BLaER1 (cell line): ENCODE results near the gene SHFL.
A peak's percentile ranks its signal among the peaks of the same experiment; 100 is the strongest.

ENCODE experiments used
- H3K27ac ChIP-seq: shearing (Covaris generic); formaldehyde crosslinking; 2 replicates; pipeline ENCODE4 v1.8.1; 2022
- H3K27me3 ChIP-seq: shearing (Covaris generic); formaldehyde crosslinking; 2 replicates; pipeline ENCODE4 v1.8.1; 2022
- H3K36me3 ChIP-seq: shearing (Covaris generic); formaldehyde crosslinking; 2 replicates; pipeline ENCODE4 v1.8.1; 2022
- H3K4me1 ChIP-seq: shearing (Covaris generic); formaldehyde crosslinking; 2 replicates; pipeline ENCODE4 v1.8.1; 2022
- H3K4me2 ChIP-seq: shearing (Covaris generic); formaldehyde crosslinking; 2 replicates; pipeline ENCODE4 v1.8.1; 2022
- H3K4me3 ChIP-seq: shearing (Covaris generic); formaldehyde crosslinking; 2 replicates; pipeline ENCODE4 v1.8.1; 2022
- H3K9ac ChIP-seq: shearing (Covaris generic); formaldehyde crosslinking; 2 replicates; pipeline ENCODE4 v1.8.1; 2022
- H3K9me3 ChIP-seq: shearing (Covaris generic); formaldehyde crosslinking; 2 replicates; pipeline ENCODE4 v1.8.1; 2022
- H4K20me1 ChIP-seq: shearing (Covaris generic); formaldehyde crosslinking; 2 replicates; pipeline ENCODE4 v1.8.1; 2022
- Cebpa-rat ChIP-seq: shearing (Covaris generic); IDR thresholded peaks from 2 replicates; pipeline ENCODE4 v1.8.1; 2022

SHFL gene

DNA sequence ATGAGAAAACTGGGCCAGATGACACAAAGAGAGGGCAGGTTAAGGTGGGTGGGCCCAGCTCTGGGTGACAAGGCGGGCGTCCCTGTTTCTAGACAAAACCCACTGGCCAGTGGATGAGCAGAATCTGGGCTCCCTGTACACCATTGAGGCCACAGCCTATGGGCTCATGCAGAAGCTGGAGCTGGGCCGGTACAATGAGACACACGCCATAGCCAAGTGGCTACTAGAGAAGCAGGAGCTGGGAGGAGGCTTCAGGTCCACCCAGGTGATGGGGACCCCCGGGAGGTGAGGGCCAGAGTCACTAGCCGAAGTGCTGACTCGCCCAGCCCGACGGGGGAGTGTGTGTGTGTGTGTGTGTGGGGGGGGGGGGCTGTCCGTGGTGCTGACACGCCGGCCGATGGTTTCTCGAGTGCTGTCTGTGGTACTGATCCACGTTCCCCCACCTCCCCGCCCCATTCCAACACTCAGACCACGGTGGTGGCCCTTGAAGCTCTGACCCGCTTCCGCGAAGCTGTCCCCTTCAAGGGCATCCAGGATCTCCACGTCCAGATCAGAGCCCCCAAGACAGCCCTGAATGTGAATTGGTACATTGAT lies 24.3 kb upstream of the SHFL start:
- H3K4me1 ChIP-seq: no peaks in the 10 kb centered on the region
- H3K4me3 ChIP-seq: no peak overlapping the region
- H4K20me1 ChIP-seq: no peaks in the 10 kb centered on the region
- no peak overlapping the region for H3K27ac ChIP-seq
- H3K36me3 ChIP-seq: no peaks in the 10 kb centered on the region
- H3K4me2 ChIP-seq: no peak overlapping the region
- no peak for TF ChIP-seq Cebpa-rat
- H3K9me3 ChIP-seq: no peaks in the 10 kb centered on the region
- no peaks in the 10 kb centered on the region for H3K27me3 ChIP-seq
- H3K9ac ChIP-seq: no peak overlapping the region

DNA sequence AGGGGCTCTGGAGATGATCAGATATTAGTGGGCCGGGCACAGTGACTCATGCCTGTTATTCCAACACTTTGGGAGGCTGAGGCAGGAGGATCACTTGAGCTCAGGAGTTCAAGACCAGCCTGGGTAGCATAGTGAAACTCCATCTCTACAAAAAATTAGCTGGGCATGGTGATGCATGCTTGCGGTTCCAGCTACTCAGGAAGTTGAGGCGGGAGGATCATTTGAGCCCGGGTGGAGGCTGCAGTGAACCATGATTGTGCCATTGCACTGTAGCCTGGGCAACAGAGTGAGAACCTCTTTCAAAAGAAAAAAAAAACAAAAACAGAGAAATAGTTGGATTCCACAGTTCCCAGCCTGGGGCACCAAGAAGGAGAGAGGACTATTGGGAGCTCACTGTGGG lies 17.9 kb upstream of the SHFL start:
- Histone ChIP-seq H3K4me2 (peak overlapping the region; percentile 13), H3K4me3 (no peak overlapping the region), H3K36me3 (no peaks in the 10 kb centered on the region), H3K4me1 (peaks cover 13% of the 10 kb centered on the region), H3K27ac (no peak overlapping the region), H3K9ac (no peak overlapping the region), H3K9me3 (peaks cover 1% of the 10 kb centered on the region), H3K27me3 (no peaks in the 10 kb centered on the region), H4K20me1 (no peaks in the 10 kb centered on the region)
- no peak for TF ChIP-seq Cebpa-rat

DNA sequence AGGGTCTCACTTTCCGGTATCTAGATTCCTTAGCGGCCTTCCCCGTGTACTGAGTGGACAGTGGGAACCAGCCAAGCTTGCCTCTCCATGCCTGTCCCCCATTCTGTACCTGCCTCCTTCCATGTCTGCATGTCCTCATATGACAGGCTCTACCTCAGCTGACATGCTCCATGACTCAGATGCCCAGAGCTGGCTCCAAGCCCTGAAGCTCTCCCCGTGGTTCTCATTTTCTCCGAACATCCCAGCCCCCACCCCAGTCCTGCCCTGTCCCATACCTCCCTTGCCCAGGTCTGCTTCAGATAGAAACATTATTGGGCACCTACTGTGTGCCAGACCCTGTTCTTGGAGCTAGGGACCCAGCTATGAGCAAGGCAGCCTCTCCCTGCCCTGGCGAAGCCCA lies 17.1 kb upstream of the SHFL start:
- Histone ChIP-seq H4K20me1 (no peaks in the 10 kb centered on the region), H3K4me1 (peaks cover 13% of the 10 kb centered on the region), H3K9ac (no peak overlapping the region), H3K9me3 (peaks cover 10% of the 10 kb centered on the region), H3K4me2 (no peak overlapping the region), H3K27me3 (no peaks in the 10 kb centered on the region), H3K36me3 (no peaks in the 10 kb centered on the region), H3K27ac (no peak overlapping the region), H3K4me3 (no peak overlapping the region)
- TF ChIP-seq Cebpa-rat: no peak

DNA sequence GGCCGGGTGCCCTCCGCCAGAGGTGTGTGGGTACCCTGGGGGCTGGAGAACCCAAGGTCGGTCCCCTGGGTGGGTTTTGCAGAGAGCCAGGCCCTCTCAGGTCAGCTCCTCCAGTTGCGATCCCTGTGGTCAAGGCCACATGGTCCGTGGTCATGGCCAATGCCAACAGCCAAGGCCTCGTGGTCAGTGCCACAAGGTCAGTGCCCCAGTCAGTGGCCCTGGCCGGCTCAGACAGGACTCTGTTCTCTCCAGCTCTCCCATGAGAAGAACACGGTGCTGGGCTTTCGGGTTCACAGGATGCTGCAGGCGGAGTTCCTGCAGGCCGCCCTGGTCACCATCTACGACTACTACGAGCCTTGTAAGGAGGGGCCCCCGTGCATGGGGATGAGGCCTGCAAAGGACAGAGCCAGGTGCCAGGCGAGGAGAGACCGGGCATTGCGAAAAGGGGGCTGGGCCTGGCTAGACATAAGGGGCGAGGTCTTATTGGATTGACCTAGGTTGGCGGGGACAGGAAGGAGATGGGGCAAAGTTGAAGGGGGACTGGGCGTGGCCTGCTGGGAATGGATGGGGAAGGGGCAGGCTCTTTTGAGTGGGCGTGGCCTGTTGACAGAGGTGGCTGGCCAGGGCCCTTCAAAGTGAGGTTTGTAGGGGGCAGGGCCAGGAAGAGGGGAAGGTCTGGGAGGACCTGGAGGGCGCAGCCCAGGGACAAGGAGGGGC lies 15.2 kb upstream of the SHFL start:
- Histone ChIP-seq H3K27ac (no peak overlapping the region), H3K4me1 (peaks cover 13% of the 10 kb centered on the region), H3K36me3 (no peaks in the 10 kb centered on the region), H4K20me1 (no peaks in the 10 kb centered on the region), H3K9me3 (peaks cover 15% of the 10 kb centered on the region), H3K4me2 (no peak overlapping the region), H3K27me3 (no peaks in the 10 kb centered on the region), H3K9ac (no peak overlapping the region), H3K4me3 (no peak overlapping the region)
- TF ChIP-seq Cebpa-rat: no peak

DNA sequence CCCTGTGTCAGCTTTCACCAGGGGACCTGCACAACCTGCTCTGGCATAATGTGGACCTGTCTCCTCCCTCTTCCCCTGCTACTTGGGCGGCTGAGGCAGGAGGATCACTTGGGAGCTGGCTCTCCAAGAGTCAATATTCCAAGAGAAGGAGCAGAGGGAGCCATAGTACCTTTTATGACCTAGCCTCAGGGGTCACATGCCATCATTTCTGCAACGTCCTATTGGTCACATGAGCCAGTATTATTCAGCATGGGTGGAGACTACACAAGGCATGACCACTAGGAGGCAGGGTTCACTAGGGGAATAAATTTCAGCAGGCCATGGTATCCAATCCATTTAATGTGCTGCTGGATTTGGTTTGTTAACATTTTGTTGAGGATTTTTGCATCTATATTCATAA lies 12.0 kb upstream of the SHFL start:
- H3K4me2 ChIP-seq: no peak overlapping the region
- no peaks in the 10 kb centered on the region for H4K20me1 ChIP-seq
- H3K27ac ChIP-seq: no peak overlapping the region
- no peak for TF ChIP-seq Cebpa-rat
- no peaks in the 10 kb centered on the region for H3K27me3 ChIP-seq
- H3K4me1 ChIP-seq: 0 out of 2 replicates have a peak, but pooled peaks cover 5% of the 10 kb centered on the region
- H3K9ac ChIP-seq: no peak overlapping the region
- H3K4me3 ChIP-seq: no peak overlapping the region
- no peaks in the 10 kb centered on the region for H3K36me3 ChIP-seq
- peaks cover 15% of the 10 kb centered on the region for H3K9me3 ChIP-seq

DNA sequence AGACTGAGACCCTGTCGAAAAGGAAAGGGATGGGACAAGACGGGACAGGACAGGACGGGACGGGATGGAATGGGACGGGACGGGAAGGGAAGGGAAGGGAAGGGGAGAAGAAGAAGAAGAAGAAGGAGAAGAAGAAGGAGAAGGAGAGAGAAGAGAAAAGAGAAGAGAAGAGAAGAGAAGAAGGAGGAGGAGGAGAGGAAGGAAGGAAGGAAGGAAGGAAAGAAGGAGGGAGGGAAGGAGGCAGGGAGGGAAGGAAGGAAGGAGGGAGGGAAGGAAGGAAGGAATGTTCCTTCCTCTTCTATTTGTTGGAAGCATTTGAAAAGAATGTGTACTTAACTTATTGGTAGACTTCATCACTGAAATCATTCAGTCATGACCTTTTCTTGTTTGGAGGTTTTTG lies 9.6 kb upstream of the SHFL start:
- Histone ChIP-seq H3K4me2 (no peak overlapping the region), H3K27me3 (no peaks in the 10 kb centered on the region), H3K27ac (no peak overlapping the region), H3K9me3 (peaks cover 15% of the 10 kb centered on the region), H3K36me3 (no peaks in the 10 kb centered on the region), H4K20me1 (no peaks in the 10 kb centered on the region), H3K4me1 (0 out of 2 replicates have a peak, but pooled peaks cover 5% of the 10 kb centered on the region), H3K9ac (no peak overlapping the region), H3K4me3 (no peak overlapping the region)
- no peak for TF ChIP-seq Cebpa-rat

DNA sequence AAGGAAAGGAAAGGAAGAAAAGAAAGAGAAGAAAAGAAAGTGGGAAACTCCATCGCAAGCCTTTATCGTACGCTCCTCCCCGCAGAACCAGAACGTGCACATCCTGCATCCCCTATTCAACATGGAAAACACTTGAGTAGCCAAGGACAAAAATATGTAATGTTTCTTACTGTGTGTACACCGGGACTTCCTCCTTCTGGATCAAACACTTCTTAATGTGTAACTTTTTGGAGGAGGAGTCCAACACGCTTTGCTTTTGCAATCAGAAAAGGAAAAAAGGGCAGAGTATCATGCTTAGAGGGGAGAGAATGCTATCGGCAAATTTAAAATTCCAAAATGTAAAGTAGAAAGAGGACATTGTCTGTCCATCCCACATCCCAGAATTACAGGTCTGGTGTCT lies 7.8 kb upstream of the SHFL start:
- Histone ChIP-seq H3K9me3 (peaks cover 12% of the 10 kb centered on the region), H3K4me2 (no peak overlapping the region), H3K4me3 (no peak overlapping the region)

DNA sequence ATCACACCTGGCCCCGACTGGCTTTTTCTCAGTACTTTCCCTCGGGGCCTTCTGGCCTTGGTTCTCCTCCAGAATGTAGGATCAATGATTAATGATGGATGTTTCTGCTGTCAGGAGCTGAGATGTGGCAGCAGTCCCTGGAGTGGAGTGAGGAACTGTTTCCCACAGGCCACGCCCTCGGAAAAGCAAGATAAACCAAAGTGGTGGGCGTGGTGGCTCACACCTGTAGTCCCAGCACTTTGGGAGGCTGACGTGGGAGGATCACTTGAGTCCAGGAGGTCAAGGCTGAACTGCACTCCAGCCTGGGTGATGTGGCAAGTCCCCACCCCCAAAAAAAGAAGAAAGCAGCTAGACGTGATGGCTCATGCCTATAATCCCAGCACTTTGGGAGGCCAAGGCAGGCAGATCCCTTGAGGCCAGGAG lies 7.1 kb upstream of the SHFL start:
- no peak overlapping the region for H3K9ac ChIP-seq
- 0 out of 2 replicates have a peak, but pooled peaks cover 5% of the 10 kb centered on the region for H3K4me1 ChIP-seq
- no peaks in the 10 kb centered on the region for H3K27me3 ChIP-seq
- H4K20me1 ChIP-seq: no peaks in the 10 kb centered on the region
- H3K36me3 ChIP-seq: no peaks in the 10 kb centered on the region
- H3K4me3 ChIP-seq: no peak overlapping the region
- no peak for TF ChIP-seq Cebpa-rat
- H3K4me2 ChIP-seq: no peak overlapping the region
- H3K27ac ChIP-seq: no peak overlapping the region
- peaks cover 5% of the 10 kb centered on the region for H3K9me3 ChIP-seq

More for the DNA sequence above, 7.8 kb upstream of the SHFL start:
- Histone ChIP-seq H3K27ac (no peak overlapping the region), H4K20me1 (no peaks in the 10 kb centered on the region), H3K4me1 (0 out of 2 replicates have a peak, but pooled peaks cover 5% of the 10 kb centered on the region), H3K36me3 (no peaks in the 10 kb centered on the region), H3K27me3 (no peaks in the 10 kb centered on the region), H3K9ac (no peak overlapping the region)
- no peak for TF ChIP-seq Cebpa-rat

DNA sequence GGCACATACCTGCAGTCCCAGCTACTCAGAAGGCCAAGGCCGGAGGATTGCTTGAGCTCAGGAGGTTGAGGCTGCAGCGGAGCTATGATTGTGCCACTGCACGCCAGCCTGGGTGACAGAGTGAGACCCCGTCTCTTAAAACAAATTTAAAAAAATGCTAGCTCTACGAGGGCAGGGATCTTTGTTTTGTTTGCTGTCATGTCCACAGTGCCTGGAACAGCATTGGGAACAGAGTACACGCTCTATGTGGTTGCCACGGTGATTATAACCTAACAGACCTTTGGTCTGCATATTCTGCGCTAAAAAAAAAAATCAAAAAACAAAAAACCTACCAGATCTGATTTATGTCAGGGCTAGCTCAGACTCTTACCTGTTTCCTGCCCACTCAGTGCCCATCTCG lies 2.2 kb upstream of the SHFL start:
- Histone ChIP-seq H4K20me1 (no peaks in the 10 kb centered on the region), H3K9me3 (no peaks in the 10 kb centered on the region), H3K4me3 (no peak overlapping the region), H3K36me3 (peaks cover 1% of the 10 kb centered on the region), H3K4me2 (no peak overlapping the region), H3K9ac (no peak overlapping the region), H3K27me3 (no peaks in the 10 kb centered on the region), H3K4me1 (peaks cover 14% of the 10 kb centered on the region), H3K27ac (no peak overlapping the region)
- TF ChIP-seq Cebpa-rat: no peak

DNA sequence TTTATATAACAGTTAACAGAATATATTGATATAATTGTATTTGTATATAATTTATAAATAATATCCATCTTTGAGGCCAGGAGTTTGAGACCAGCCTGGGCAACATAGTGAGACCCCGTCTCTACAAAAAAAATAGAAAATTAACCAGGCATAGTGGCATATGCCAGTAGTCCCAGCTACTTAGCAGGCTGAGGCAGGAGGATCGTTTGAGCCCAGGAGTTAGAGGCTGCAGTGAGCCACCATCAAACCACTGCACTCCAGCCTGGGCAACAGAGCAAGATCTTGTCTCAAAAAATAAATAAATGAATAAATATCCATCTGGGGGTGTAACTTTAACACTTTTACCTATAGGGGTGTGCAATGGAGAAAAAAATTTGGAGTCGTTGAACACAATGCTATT lies 1.3 kb upstream of the SHFL start:
- peaks cover 10% of the 10 kb centered on the region for H3K36me3 ChIP-seq
- peaks cover 14% of the 10 kb centered on the region for H3K4me1 ChIP-seq
- H3K27ac ChIP-seq: no peak overlapping the region
- H3K4me3 ChIP-seq: no peak overlapping the region
- no peaks in the 10 kb centered on the region for H3K9me3 ChIP-seq
- no peaks in the 10 kb centered on the region for H4K20me1 ChIP-seq
- H3K27me3 ChIP-seq: no peaks in the 10 kb centered on the region
- no peak overlapping the region for H3K4me2 ChIP-seq
- H3K9ac ChIP-seq: no peak overlapping the region
- no peak for TF ChIP-seq Cebpa-rat
